HepG2 (cell line): ENCODE data around the gene RNF40. TPM values are rescaled to one million over a fixed set of nuclear protein-coding genes. Genes with fewer than 3 reads are reported as not detected.
A peak's percentile ranks its signal among the peaks of the same experiment; 100 is the strongest.

Experiments used
- CTCF ChIP-seq: sonication (generic); formaldehyde crosslinking; IDR thresholded peaks from 2 replicates; pipeline ENCODE4 v1.5.0; 2020; ENCODE audit warnings: mild to moderate bottlenecking, missing genetic modification reagents, moderate library complexity
- HOXA9 ChIP-seq: sonication (generic); formaldehyde crosslinking; IDR thresholded peaks from 2 replicates; pipeline ENCODE4 v1.8.1; 2022; ENCODE audit warnings: missing genetic modification reagents, mild to moderate bottlenecking, moderate library complexity, borderline replicate concordance
- JARID2 ChIP-seq: sonication (generic); formaldehyde crosslinking; IDR thresholded peaks from 2 replicates; pipeline ENCODE4 v1.8.1; 2023; ENCODE audit warnings: missing genetic modification reagents, inconsistent platforms; ENCODE audit not compliant: insufficient replicate concordance
- RFXAP ChIP-seq: sonication (generic); formaldehyde crosslinking; IDR thresholded peaks from 2 replicates; pipeline ENCODE4 v1.4.0; 2020; ENCODE audit warnings: missing genetic modification reagents, borderline replicate concordance
- ZFP91 ChIP-seq: sonication (generic); formaldehyde crosslinking; IDR thresholded peaks from 2 replicates; pipeline ENCODE4 v1.9.0; 2022; ENCODE audit warnings: missing genetic modification reagents, mild to moderate bottlenecking, borderline replicate concordance
- ZNF18 ChIP-seq: sonication (generic); formaldehyde crosslinking; IDR thresholded peaks from 2 replicates; pipeline ENCODE4 v1.8.0; 2022; ENCODE audit warnings: mild to moderate bottlenecking, missing genetic modification reagents; ENCODE audit not compliant: insufficient replicate concordance
- ZNF558 ChIP-seq: sonication (generic); formaldehyde crosslinking; IDR thresholded peaks from 2 replicates; pipeline ENCODE4 v1.9.0; 2022; ENCODE audit warnings: mild to moderate bottlenecking, missing genetic modification reagents, borderline replicate concordance
- ZNF614 ChIP-seq: IDR thresholded peaks from 2 replicates; pipeline ENCODE4 v1.6.1; 2018; ENCODE audit warnings: missing biosample characterization, missing genetic modification reagents, inconsistent platforms, borderline replicate concordance
- ZNF678 ChIP-seq: sonication (generic); formaldehyde crosslinking; IDR thresholded peaks from 2 replicates; pipeline ENCODE4 v1.4.0; 2020; ENCODE audit warnings: mild to moderate bottlenecking, missing genetic modification reagents
- ZNF737 ChIP-seq: sonication (generic); formaldehyde crosslinking; IDR thresholded peaks from 2 replicates; pipeline ENCODE4 v1.5.0; 2020; ENCODE audit warnings: missing genetic modification reagents, mild to moderate bottlenecking, borderline replicate concordance
- ZNF780A ChIP-seq: sonication (generic); formaldehyde crosslinking; IDR thresholded peaks from 2 replicates; pipeline ENCODE4 v1.8.0; 2022; ENCODE audit warnings: mild to moderate bottlenecking, missing genetic modification reagents, moderate library complexity
- polyA plus RNA-seq, 8 experiments: library from polyadenylated mRNA; depleted of rRNA in 3 of 8; stranded (reverse) in 7 of 8; unstranded in 1 of 8; fragments of >200 nt; fragmentation: Illumina TruSeq in 4 of 8; extraction: Trizol in 4 of 8; gene quantifications; 2 replicates each; pipeline versions ENCODE4 v1.2.1 to v1.2.3, GENCODE V29; 2011 to 2016; ENCODE audit warnings: low read depth in 4 of 8, missing spikeins in 1 of 8, mixed read lengths in 1 of 8; ENCODE audit not compliant: insufficient read depth in 1 of 8
- total RNA-seq, 5 experiments: library from RNA; depleted of rRNA; stranded (reverse); fragments of >200 nt; fragmentation: Illumina TruSeq; extraction: Trizol; gene quantifications; 2 replicates each; pipeline ENCODE4 v1.2.3, GENCODE V29; 2016; ENCODE audit warnings: low read depth in 1 of 5
- TF ChIP-seq, protein P1 (sequence below): sonication (generic); formaldehyde crosslinking; IDR thresholded peaks from 2 replicates; pipeline ENCODE4 v1.4.0; 2020; ENCODE audit warnings: missing genetic modification reagents
- TF ChIP-seq, protein P2 (sequence below): sonication (generic); formaldehyde crosslinking; IDR thresholded peaks from 2 replicates; pipeline ENCODE4 v1.8.0; 2022; ENCODE audit warnings: low read depth, missing genetic modification reagents
- TF ChIP-seq, protein P3 (sequence below): sonication (generic); formaldehyde crosslinking; IDR thresholded peaks from 2 replicates; pipeline ENCODE4 v1.5.1; 2020; ENCODE audit warnings: missing genetic modification reagents, mild to moderate bottlenecking, borderline replicate concordance

RNF40 gene
- total and polyA plus RNA-seq, 2 of the 13 experiments (the other 11 are each of a cell fraction or from before 2014, with no cell fraction given), result 84.0 to 85.6 TPM

GRCh38 chr16:30761427-30761927 lies 645 bp upstream of the RNF40 start (continued):
- TF ChIP-seq CTCF (peak; percentile 12; the same call in 1 of the 2 replicates), ZNF18 (CRISPR knock-in tag) (peak; percentile 66), ZNF678 (CRISPR knock-in tag) (0 out of 2 replicates have a peak, but pooled peaks have one; percentile 6), ZNF558 (CRISPR knock-in tag) (peak; percentile 57; the same call in 1 of the 2 replicates), ZNF737 (CRISPR knock-in tag) (0 out of 2 replicates have a peak, but pooled peaks have one; percentile 4), ZNF614 (CRISPR knock-in tag) (peak; percentile 31; the same call in 1 of the 2 replicates), JARID2 (peak; percentile 8), RFXAP (CRISPR knock-in tag) (0 out of 2 replicates have a peak, but pooled peaks have one; percentile 3), HOXA9 (CRISPR knock-in tag) (peak; percentile 63; the same call in 1 of the 2 replicates), ZNF780A (peak; percentile 52), ZFP91 (CRISPR knock-in tag) (peak; percentile 88; the same call in 1 of the 2 replicates)
- TF ChIP-seq, protein P1, sequence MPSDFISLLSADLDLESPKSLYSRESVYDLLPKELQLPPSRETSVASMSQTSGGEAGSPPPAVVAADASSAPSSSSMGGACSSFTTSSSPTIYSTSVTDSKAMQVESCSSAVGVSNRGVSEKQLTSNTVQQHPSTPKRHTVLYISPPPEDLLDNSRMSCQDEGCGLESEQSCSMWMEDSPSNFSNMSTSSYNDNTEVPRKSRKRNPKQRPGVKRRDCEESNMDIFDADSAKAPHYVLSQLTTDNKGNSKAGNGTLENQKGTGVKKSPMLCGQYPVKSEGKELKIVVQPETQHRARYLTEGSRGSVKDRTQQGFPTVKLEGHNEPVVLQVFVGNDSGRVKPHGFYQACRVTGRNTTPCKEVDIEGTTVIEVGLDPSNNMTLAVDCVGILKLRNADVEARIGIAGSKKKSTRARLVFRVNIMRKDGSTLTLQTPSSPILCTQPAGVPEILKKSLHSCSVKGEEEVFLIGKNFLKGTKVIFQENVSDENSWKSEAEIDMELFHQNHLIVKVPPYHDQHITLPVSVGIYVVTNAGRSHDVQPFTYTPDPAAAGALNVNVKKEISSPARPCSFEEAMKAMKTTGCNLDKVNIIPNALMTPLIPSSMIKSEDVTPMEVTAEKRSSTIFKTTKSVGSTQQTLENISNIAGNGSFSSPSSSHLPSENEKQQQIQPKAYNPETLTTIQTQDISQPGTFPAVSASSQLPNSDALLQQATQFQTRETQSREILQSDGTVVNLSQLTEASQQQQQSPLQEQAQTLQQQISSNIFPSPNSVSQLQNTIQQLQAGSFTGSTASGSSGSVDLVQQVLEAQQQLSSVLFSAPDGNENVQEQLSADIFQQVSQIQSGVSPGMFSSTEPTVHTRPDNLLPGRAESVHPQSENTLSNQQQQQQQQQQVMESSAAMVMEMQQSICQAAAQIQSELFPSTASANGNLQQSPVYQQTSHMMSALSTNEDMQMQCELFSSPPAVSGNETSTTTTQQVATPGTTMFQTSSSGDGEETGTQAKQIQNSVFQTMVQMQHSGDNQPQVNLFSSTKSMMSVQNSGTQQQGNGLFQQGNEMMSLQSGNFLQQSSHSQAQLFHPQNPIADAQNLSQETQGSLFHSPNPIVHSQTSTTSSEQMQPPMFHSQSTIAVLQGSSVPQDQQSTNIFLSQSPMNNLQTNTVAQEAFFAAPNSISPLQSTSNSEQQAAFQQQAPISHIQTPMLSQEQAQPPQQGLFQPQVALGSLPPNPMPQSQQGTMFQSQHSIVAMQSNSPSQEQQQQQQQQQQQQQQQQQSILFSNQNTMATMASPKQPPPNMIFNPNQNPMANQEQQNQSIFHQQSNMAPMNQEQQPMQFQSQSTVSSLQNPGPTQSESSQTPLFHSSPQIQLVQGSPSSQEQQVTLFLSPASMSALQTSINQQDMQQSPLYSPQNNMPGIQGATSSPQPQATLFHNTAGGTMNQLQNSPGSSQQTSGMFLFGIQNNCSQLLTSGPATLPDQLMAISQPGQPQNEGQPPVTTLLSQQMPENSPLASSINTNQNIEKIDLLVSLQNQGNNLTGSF (CRISPR knock-in tag), result 0 out of 2 replicates have a peak, but pooled peaks have one; percentile 33
- TF ChIP-seq, protein P2, sequence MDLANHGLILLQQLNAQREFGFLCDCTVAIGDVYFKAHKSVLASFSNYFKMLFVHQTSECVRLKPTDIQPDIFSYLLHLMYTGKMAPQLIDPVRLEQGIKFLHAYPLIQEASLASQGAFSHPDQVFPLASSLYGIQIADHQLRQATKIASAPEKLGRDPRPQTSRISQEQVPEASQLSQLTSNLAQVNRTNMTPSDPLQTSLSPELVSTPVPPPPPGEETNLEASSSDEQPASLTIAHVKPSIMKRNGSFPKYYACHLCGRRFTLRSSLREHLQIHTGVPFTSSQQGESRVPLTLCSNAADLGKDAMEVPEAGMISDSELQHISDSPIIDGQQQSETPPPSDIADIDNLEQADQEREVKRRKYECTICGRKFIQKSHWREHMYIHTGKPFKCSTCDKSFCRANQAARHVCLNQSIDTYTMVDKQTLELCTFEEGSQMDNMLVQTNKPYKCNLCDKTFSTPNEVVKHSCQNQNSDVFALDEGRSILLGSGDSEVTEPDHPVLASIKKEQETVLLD, result 0 out of 2 replicates have a peak, but pooled peaks have one; percentile 27
- TF ChIP-seq, protein P3, sequence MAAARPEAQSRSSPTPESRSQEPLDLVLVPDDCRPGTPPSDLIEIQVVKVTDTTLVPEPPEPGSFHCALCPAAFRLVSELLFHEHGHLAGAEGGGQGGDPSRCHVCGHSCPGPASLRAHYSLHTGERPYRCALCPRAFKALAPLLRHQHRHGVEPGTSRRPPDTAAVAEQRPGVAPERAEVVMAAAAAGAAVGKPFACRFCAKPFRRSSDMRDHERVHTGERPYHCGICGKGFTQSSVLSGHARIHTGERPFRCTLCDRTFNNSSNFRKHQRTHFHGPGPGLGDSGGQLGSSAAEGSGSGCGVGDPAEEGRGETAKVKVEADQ (CRISPR knock-in tag), result no peak
